CD4-positive, alpha-beta T cell (primary cell): Measurements from ENCODE around the gene JARID2. TPM values are rescaled to one million over a fixed set of nuclear protein-coding genes. Genes with fewer than 3 reads are reported as not detected.
A peak's percentile ranks its signal among the peaks of the same experiment; 100 is the strongest.

Experiments
- ATAC-seq: fragments of 200-7000 bp; cut with Tn5 transposase; one replicate; pipeline ENCODE4 v1.10.0; 2022; ENCODE audit warnings: mild to moderate bottlenecking; ENCODE audit not compliant: poor library complexity
- CTCF ChIA-PET: fragments of 350-600 bp; sonication (Branson Sonifier 250); formaldehyde crosslinking; loops from one replicate; lab custom pipeline; 2021; ENCODE audit warnings: antibody characterized with exemption, inconsistent platforms; lab: Charles Lee
- POLR2A ChIA-PET: fragments of 350-600 bp; sonication (Branson Sonifier 250); formaldehyde crosslinking; loops from one replicate; lab custom pipeline; 2021; ENCODE audit warnings: antibody characterized with exemption, inconsistent platforms; lab: Charles Lee
- DNase-seq, 14 experiments: peaks; one replicate each; pipeline ENCODE4 v3.0.0-alpha.2; 2013 to 2020; ENCODE audit warnings: mixed read lengths in 2 of 14
- H3K27ac ChIP-seq, 2 donors: one replicate each; pipeline versions ENCODE4 v1.5.1 to v1.7.0; 2013; ENCODE audit warnings: low read length in 2 of 2, low read depth in 1 of 2, mild to moderate bottlenecking in 1 of 2
- H3K27me3 ChIP-seq, 2 experiments: 1 replicate in 1 of 2; 2 replicates in 1 of 2; pipeline versions ENCODE4 v1.6.1 to v1.7.0; 2013; ENCODE audit warnings: low read length in 2 of 2, control low read depth in 1 of 2, mild to moderate bottlenecking in 1 of 2, moderate library complexity in 1 of 2; ENCODE audit not compliant: insufficient read depth in 2 of 2, control insufficient read depth in 1 of 2
- H3K36me3 ChIP-seq: one replicate; pipeline ENCODE4 v1.6.1; 2013; ENCODE audit warnings: low read length, control low read depth; ENCODE audit not compliant: insufficient read depth
- H3K4me1 ChIP-seq: one replicate; pipeline ENCODE4 v1.6.1; 2013; ENCODE audit warnings: low read length, control low read depth; ENCODE audit not compliant: insufficient read depth
- H3K4me3 ChIP-seq: one replicate; pipeline ENCODE4 v1.5.1; 2013; ENCODE audit warnings: mild to moderate bottlenecking, low read length, moderate library complexity
- H3K9me3 ChIP-seq, 2 experiments: 1 replicate in 1 of 2; 2 replicates in 1 of 2; pipeline versions ENCODE4 v1.6.1 to v1.7.0; 2013; ENCODE audit warnings: low read length in 2 of 2, mild to moderate bottlenecking in 2 of 2, control low read depth in 1 of 2, moderate library complexity in 1 of 2; ENCODE audit not compliant: control insufficient read depth in 1 of 2, insufficient read depth in 1 of 2
- H3K27ac Mint-ChIP-seq: one replicate; pipeline ENCODE4 v1.8.0; 2020; ENCODE audit warnings: mixed read lengths
- H3K27me3 Mint-ChIP-seq: one replicate; pipeline ENCODE4 v1.8.0; 2021; ENCODE audit warnings: mixed read lengths
- H3K36me3 Mint-ChIP-seq: one replicate; pipeline ENCODE4 v1.8.0; 2021; ENCODE audit warnings: low read depth, mixed read lengths
- H3K4me1 Mint-ChIP-seq: one replicate; pipeline ENCODE4 v1.8.0; 2021; ENCODE audit warnings: low read depth, mixed read lengths
- H3K4me3 Mint-ChIP-seq: one replicate; pipeline ENCODE4 v1.8.0; 2020; ENCODE audit warnings: mild to moderate bottlenecking, mixed read lengths
- H3K9me3 Mint-ChIP-seq: one replicate; pipeline ENCODE4 v1.8.0; 2020; ENCODE audit warnings: mixed read lengths
- CTCF ChIP-seq: fragments of 200-600 bp; IDR thresholded peaks from one replicate; pipeline ENCODE4 v1.8.0; 2022; ENCODE audit warnings: antibody characterized with exemption, mild to moderate bottlenecking
- intact Hi-C, 2 experiments: fragments of 100-400 bp; cut with DNase I in 1 of 2; cut with micrococcal nuclease in 1 of 2; formaldehyde crosslinking; loops; one replicate each; pipeline versions ENCODE4 v1.15.1 to v1.9.0; 2023 to 2025; cut with DNase I, micrococcal nuclease
- total RNA-seq, 174 experiments: library from RNA in 2 of 174; stranded (reverse) in 2 of 174; gene quantifications; one replicate each; pipeline ENCODE4 v1.2.3 and lab custom pipeline; 2021 to 2026

JARID2 gene
- total RNA-seq, 2 experiments from 2014 or later, result 32.0 to 33.0 TPM

DNA sequence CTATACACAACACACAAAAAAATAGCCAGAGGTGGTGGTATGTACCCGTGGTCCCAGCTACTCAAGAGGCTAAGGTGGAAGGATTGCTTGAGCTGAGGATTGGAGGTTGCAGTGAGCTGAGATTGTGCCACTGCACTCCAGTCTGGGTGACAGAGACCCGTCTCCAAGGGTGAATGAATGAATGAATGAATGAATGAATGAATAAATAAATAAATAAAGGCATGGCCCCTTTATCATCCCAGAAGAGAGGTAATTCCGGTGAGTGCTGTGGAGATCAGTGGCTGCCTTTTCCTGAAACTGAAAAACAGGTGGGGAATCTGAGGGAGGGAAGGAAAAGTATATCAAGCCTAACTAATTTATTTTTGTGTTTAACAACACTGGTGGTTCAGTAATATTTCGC, 90.0 kb downstream of the JARID2 start:
- no peaks in the 10 kb centered on the region for H3K27me3 ChIP-seq
- H3K9me3 ChIP-seq, result no peaks in the 10 kb centered on the region
- intact Hi-C loops, result no loop called here
- H3K4me1 Mint-ChIP-seq, result peaks cover 90% of the 10 kb centered on the region
- H3K4me3 ChIP-seq, result no peak overlapping the region
- ATAC-seq (no peak), DNase-seq (no peak)
- H3K9me3 Mint-ChIP-seq, result no peaks in the 10 kb centered on the region
- peak overlapping the region; percentile 58 for H3K27ac Mint-ChIP-seq
- H3K27ac ChIP-seq, result no peak overlapping the region
- peaks cover 34% of the 10 kb centered on the region for H3K4me1 ChIP-seq
- peak overlapping the region; percentile 20 for H3K4me3 Mint-ChIP-seq
- H3K36me3 ChIP-seq, result no peaks in the 10 kb centered on the region
- no peaks in the 10 kb centered on the region for H3K36me3 Mint-ChIP-seq
- ChIA-PET CTCF (interaction anchor here (0.6 kb wide), 1 partner anchor 98 kb away, joined by 3 read pairs; no protein-coding TSS in a partner anchor), POLR2A (no interaction called here)
- TF ChIP-seq CTCF, result no peak
- H3K27me3 Mint-ChIP-seq, result no peaks in the 10 kb centered on the region

DNA sequence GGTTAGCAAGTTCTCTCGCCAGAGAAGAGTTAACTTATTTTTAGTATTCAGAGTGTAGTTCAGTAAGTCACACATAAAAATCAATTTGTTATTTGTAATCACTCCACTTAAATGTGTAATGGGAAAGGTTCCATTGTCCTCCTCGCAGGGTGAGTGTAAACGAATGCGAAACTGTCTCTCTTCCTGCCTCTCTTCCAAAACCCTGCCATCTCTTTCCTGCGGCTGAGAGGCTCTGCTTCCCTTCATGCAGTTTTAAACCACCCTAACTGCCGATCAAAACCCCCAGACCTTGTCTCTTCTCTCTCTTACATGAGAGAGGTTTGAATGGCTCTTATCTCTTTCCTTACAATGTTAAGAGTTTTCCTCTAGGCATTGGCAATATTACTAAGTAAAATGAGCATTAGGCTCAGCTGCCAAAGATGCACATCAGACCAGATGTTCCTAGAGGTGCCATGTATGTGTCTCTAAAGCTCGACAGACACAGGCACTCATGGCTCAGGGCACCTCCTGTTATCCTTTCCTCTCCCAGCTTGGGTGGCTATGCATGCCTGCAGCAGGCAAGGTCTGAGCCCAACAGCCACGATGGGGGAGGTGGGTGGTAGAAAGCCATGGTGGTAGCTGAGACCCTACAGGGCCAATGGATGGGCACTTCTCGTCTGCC, 91.2 kb downstream of the JARID2 start:
- H3K27ac ChIP-seq, result no peak overlapping the region
- no peaks in the 10 kb centered on the region for H3K27me3 ChIP-seq
- Mint-ChIP-seq H3K27me3 (no peaks in the 10 kb centered on the region), H3K9me3 (no peaks in the 10 kb centered on the region), H3K27ac (peak overlapping the region; percentile 32), H3K36me3 (no peaks in the 10 kb centered on the region), H3K4me3 (peak overlapping the region; percentile 1), H3K4me1 (peaks cover 90% of the 10 kb centered on the region)
- POLR2A ChIA-PET, result no interaction called here
- no peak overlapping the region for H3K4me3 ChIP-seq
- H3K36me3 ChIP-seq, result no peaks in the 10 kb centered on the region
- no peak for DNase-seq
- H3K9me3 ChIP-seq, result no peaks in the 10 kb centered on the region
- no peak for ATAC-seq
- peaks cover 33% of the 10 kb centered on the region for H3K4me1 ChIP-seq
- CTCF ChIA-PET, result no interaction called here
- TF ChIP-seq CTCF, result no peak
- intact Hi-C loops, result no loop called here

- H3K4me1 ChIP-seq, result peaks cover 36% of the 10 kb centered on the region
- CTCF ChIA-PET, result no interaction called here
These were observed 91.7 kb downstream of the JARID2 start for GRCh38 chr6:15337582-15337981.

More at GRCh38 chr6:15337582-15337981, 91.7 kb downstream of the JARID2 start:
- POLR2A ChIA-PET, result interaction anchor here (0.8 kb wide), 1 partner anchor 197 kb away, joined by 3 read pairs; no protein-coding TSS in a partner anchor
- Mint-ChIP-seq H3K9me3 (no peaks in the 10 kb centered on the region), H3K4me1 (peaks cover 89% of the 10 kb centered on the region), H3K4me3 (no peak overlapping the region), H3K27me3 (no peaks in the 10 kb centered on the region), H3K27ac (peak overlapping the region; percentile 32), H3K36me3 (no peaks in the 10 kb centered on the region)
- H3K9me3 ChIP-seq, result no peaks in the 10 kb centered on the region
- TF ChIP-seq CTCF, result no peak
- H3K27me3 ChIP-seq, result no peaks in the 10 kb centered on the region
- no peak overlapping the region for H3K4me3 ChIP-seq
- no peak overlapping the region for H3K27ac ChIP-seq
- H3K36me3 ChIP-seq, result no peaks in the 10 kb centered on the region
- ATAC-seq (no peak), DNase-seq (no peak)
- intact Hi-C loops, result no loop called here
